K562 (cell line): ENCODE results near the gene LIX1. TPM values are rescaled to one million over a fixed set of nuclear protein-coding genes. Genes with fewer than 3 reads are reported as not detected.

Experiments used
- ARID1B ChIP-seq: fragments of 450-650 bp; IDR thresholded peaks from 2 replicates; pipeline ENCODE4 v1.6.1; 2016; ENCODE audit warnings: antibody characterized with exemption, mild to moderate bottlenecking, inconsistent platforms
- BMI1 ChIP-seq: fragments of 150-350 bp; IDR thresholded peaks from 2 replicates; pipeline ENCODE4 v1.6.1; 2014; ENCODE audit warnings: low read length
- FOXK2 ChIP-seq, 2 experiments: fragments of 450-650 bp; IDR thresholded peaks in 1 of 2; conservative IDR thresholded peaks in 1 of 2; 2 replicates each; pipeline ENCODE4 v1.6.1; 2016; ENCODE audit warnings: low read depth in 2 of 2, mild to moderate bottlenecking in 1 of 2
- HNRNPL ChIP-seq: fragments of 200-400 bp; formaldehyde crosslinking; IDR thresholded peaks from 2 replicates; pipeline ENCODE4 v1.6.1; 2017; ENCODE audit warnings: low read depth, mild to moderate bottlenecking, low read length
- MXI1 ChIP-seq: IDR thresholded peaks from 2 replicates; pipeline ENCODE4 v1.6.1; 2011; ENCODE audit warnings: low read depth, mild to moderate bottlenecking, improper control_type of control experiment, low read length
- NR2C1 ChIP-seq, 2 experiments: fragments of 450-650 bp; IDR thresholded peaks; 2 replicates each; pipeline ENCODE4 v1.6.1; 2017; ENCODE audit warnings: mild to moderate bottlenecking in 2 of 2, antibody characterized with exemption in 1 of 2, inconsistent platforms in 1 of 2, missing compliant biosample characterization in 1 of 2, missing genetic modification characterization in 1 of 2
- PREB ChIP-seq: sonication (generic); formaldehyde crosslinking; IDR thresholded peaks from 2 replicates; pipeline ENCODE4 v1.8.1; 2023; ENCODE audit warnings: mild to moderate bottlenecking, missing genetic modification reagents
- PYGO2 ChIP-seq: fragments of 450-650 bp; IDR thresholded peaks from 2 replicates; pipeline ENCODE4 v1.6.1; 2016; ENCODE audit warnings: mild to moderate bottlenecking, missing genetic modification characterization, moderate library complexity, missing compliant biosample characterization
- RCOR1 ChIP-seq, 2 experiments: IDR thresholded peaks; 2 replicates each; pipeline ENCODE4 v1.6.1; 2012; ENCODE audit warnings: low read depth in 2 of 2, low read length in 2 of 2, borderline replicate concordance in 1 of 2, improper control_type of control experiment in 1 of 2
- RFX7 ChIP-seq: fragments of 250-450 bp; sonication (Bioruptor Pico); IDR thresholded peaks from 2 replicates; pipeline ENCODE4 v1.5.1; 2021; ENCODE audit warnings: mild to moderate bottlenecking
- SIN3B ChIP-seq: fragments of 450-650 bp; IDR thresholded peaks from 2 replicates; pipeline ENCODE4 v1.6.1; 2017; ENCODE audit warnings: low read depth, mild to moderate bottlenecking, moderate library complexity
- SNAPC5 ChIP-seq: fragments of 250-450 bp; sonication (Bioruptor Pico); IDR thresholded peaks from 2 replicates; pipeline ENCODE4 v1.8.0; 2021; ENCODE audit warnings: moderate library complexity, mild to moderate bottlenecking, inconsistent platforms
- STAT5B ChIP-seq: fragments of 250-450 bp; sonication (Bioruptor Pico); IDR thresholded peaks from 2 replicates; pipeline ENCODE4 v1.8.0; 2021; ENCODE audit warnings: mild to moderate bottlenecking, inconsistent platforms
- TARDBP ChIP-seq: fragments of 450-650 bp; IDR thresholded peaks from 2 replicates; pipeline ENCODE4 v1.6.1; 2016
- TCF3 ChIP-seq: sonication (generic); formaldehyde crosslinking; IDR thresholded peaks from 2 replicates; pipeline ENCODE4 v1.4.0; 2020; ENCODE audit warnings: mild to moderate bottlenecking, missing genetic modification reagents
- TCFL5 ChIP-seq: fragments of 250-450 bp; sonication (Bioruptor Pico); conservative IDR thresholded peaks from 2 replicates; pipeline ENCODE4 v1.6.1; 2021; ENCODE audit warnings: mild to moderate bottlenecking, moderate library complexity, matching md5 sums
- ZEB2 ChIP-seq: fragments of 450-650 bp; IDR thresholded peaks from 2 replicates; pipeline ENCODE4 v1.6.1; 2016
- ZNF398 ChIP-seq: fragments of 250-450 bp; sonication (Bioruptor Pico); IDR thresholded peaks from 2 replicates; pipeline ENCODE4 v1.8.0; 2021; ENCODE audit warnings: moderate library complexity, mild to moderate bottlenecking, inconsistent platforms
- ZNF408 ChIP-seq: fragments of 250-450 bp; sonication (Bioruptor Pico); IDR thresholded peaks from 2 replicates; pipeline ENCODE4 v1.4.0; 2020; ENCODE audit warnings: low read depth, mild to moderate bottlenecking, moderate library complexity
- ZNF780A ChIP-seq: fragments of 250-450 bp; sonication (Bioruptor Pico); IDR thresholded peaks from 2 replicates; pipeline ENCODE4 v1.5.0; 2021; ENCODE audit warnings: mild to moderate bottlenecking
- polyA plus RNA-seq, 8 experiments: library from polyadenylated mRNA; depleted of rRNA in 4 of 8; stranded (reverse) in 5 of 8; unstranded in 3 of 8; fragments of >200 nt; fragmentation: Nextera tagmentation in 2 of 8; fragmentation: Illumina TruSeq in 1 of 8; extraction: Ambion mirVana in 2 of 8; extraction: Trizol in 1 of 8; gene quantifications; 2 replicates each; pipeline versions ENCODE4 v1.2.1 to v1.2.3, GENCODE V29; 2011 to 2014; ENCODE audit warnings: inconsistent platforms in 1 of 8, missing spikeins in 1 of 8
- total RNA-seq, 7 experiments: library from RNA; depleted of rRNA in 6 of 7; stranded (reverse); fragments of >200 nt in 6 of 7; fragmentation: Illumina TruSeq in 2 of 7; extraction: Trizol in 2 of 7; gene quantifications; 2 replicates each; pipeline versions ENCODE4 v1.2.1 to v1.2.3, GENCODE V29; 2011 to 2021; ENCODE audit warnings: low replicate concordance in 1 of 7
- TF ChIP-seq, protein P1 (sequence below): sonication (generic); formaldehyde crosslinking; IDR thresholded peaks from 2 replicates; pipeline ENCODE4 v1.8.0; 2023; ENCODE audit warnings: mild to moderate bottlenecking, missing genetic modification reagents
- TF ChIP-seq, protein P2 (sequence below): fragments of 250-450 bp; sonication (Bioruptor Pico); IDR thresholded peaks from 2 replicates; pipeline ENCODE4 v1.8.0; 2022; ENCODE audit warnings: moderate library complexity, mild to moderate bottlenecking, inconsistent platforms

The LIX1 gene
- total and polyA plus RNA-seq, 9 of the 15 experiments (the other 6 are each of a cell fraction or from before 2014, with no cell fraction given): 0.01 to 0.18 TPM; not detected in 7

DNA sequence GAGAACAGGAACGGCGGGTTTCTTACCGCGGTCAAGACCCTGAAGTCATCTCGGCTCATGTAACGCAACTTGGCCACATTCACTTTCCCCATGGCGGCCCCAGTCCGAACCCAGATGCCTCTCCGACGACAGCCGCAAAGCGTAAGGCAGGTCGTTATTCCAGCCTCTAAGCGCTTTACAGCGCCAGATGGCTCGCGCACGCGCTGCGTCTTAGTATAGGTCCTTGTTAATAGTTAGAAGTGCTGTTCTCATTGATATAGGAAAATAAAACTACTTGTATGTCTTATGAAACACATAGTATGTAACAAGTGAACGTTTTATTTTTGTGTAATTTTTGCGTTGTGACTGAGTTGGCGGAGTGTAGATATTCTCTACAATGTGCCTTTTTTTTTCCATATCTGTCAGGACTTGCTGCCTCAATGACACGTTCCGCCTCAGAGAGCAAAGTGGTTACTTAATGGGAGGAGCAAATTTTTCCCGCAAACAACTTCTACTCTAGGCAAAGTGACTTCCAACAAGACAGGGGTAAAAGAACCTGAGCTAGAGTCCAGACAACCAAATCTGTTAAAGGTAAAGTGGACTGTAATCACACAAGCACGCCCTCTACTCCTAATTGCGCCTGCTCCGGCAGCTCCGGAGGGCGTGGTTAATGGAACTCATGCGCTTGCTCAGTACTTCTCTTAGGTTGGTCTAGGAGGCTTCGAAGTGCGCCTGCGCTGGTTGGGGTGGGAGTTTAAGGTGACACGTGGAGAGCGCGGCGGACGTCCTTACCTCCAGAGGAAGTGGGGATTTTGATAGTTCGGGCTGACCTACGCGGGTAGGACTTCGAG, 40.9 kb upstream of the LIX1 start, which contains the start of gene RIOK2 (continued):
- TF ChIP-seq ZEB2 (no peak), RFX7 (CRISPR knock-in tag) (no peak), PYGO2 (tag) (no peak), TARDBP (peak; percentile 68; the same call in 1 of the 2 replicates), SNAPC5 (no peak), TCF3 (CRISPR knock-in tag) (no peak; the same call in 1 of the 2 replicates), BMI1 (no peak), ZNF398 (CRISPR knock-in tag) (no peak), ZNF408 (no peak), SIN3B (peak; percentile 46; the same call in 1 of the 2 replicates), NR2C1 (IDR thresholded peaks at IDR 0.05) (peak; percentile 42; the same call in 1 of the 2 replicates), NR2C1 (tag; IDR thresholded peaks at IDR 0.05) (0 out of 2 replicates have a peak, but pooled peaks have one; percentile 50), MXI1 (peak; percentile 52), PREB (no peak), STAT5B (CRISPR knock-in tag) (no peak), FOXK2 (conservative IDR thresholded peaks at IDR 0.05 in 1 of 2, IDR thresholded peaks at IDR 0.05 in 1 of 2; ENCODE audit: low read depth in 2 of 2) (peak; percentile 28 to 90; a peak in 3 of 4 replicates), RCOR1 (IDR thresholded peaks at IDR 0.05; ENCODE audit: borderline replicate concordance in 1 of 2, low read depth in 2 of 2, low read length in 2 of 2) (no peak), ARID1B (no peak), ZNF780A (no peak), TCFL5 (CRISPR knock-in tag) (no peak), HNRNPL (no peak)
- TF ChIP-seq, protein P1, sequence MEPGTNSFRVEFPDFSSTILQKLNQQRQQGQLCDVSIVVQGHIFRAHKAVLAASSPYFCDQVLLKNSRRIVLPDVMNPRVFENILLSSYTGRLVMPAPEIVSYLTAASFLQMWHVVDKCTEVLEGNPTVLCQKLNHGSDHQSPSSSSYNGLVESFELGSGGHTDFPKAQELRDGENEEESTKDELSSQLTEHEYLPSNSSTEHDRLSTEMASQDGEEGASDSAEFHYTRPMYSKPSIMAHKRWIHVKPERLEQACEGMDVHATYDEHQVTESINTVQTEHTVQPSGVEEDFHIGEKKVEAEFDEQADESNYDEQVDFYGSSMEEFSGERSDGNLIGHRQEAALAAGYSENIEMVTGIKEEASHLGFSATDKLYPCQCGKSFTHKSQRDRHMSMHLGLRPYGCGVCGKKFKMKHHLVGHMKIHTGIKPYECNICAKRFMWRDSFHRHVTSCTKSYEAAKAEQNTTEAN (CRISPR knock-in tag): peak; percentile 82; the same call in 1 of the 2 replicates
- TF ChIP-seq, protein P2, sequence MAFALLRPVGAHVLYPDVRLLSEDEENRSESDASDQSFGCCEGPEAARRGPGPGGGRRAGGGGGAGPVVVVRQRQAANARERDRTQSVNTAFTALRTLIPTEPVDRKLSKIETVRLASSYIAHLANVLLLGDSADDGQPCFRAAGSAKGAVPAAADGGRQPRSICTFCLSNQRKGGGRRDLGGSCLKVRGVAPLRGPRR (CRISPR knock-in tag): no peak
